Spleen (tissue), 7 donors: ENCODE data around the gene NEUROD4.

Experiments used
- POLR2A ChIP-seq, 3 donors: fragments of 450-650 bp; IDR thresholded peaks; one replicate each; pipeline ENCODE4 v1.5.1; 2017; ENCODE audit warnings: antibody characterized with exemption in 3 of 3, mild to moderate bottlenecking in 1 of 3
- POLR2AphosphoS5 ChIP-seq, 3 donors: sonication (generic); formaldehyde crosslinking; IDR thresholded peaks; one replicate each; pipeline ENCODE4 v1.5.1; 2017; ENCODE audit warnings: antibody characterized with exemption in 3 of 3
- TF ChIP-seq, protein P1 (sequence below), 11 experiments: fragments of 200-600 bp in 7 of 11; fragments of 450-650 bp in 4 of 11; sonication (generic) in 4 of 11; IDR thresholded peaks in 8 of 11; conservative IDR thresholded peaks in 3 of 11; 1 replicate in 7 of 11; 2 replicates in 4 of 11; pipeline versions ENCODE4 v1.4.0 to v1.8.0; 2016 to 2021; ENCODE audit warnings: antibody characterized with exemption in 11 of 11, inconsistent platforms in 4 of 11, mild to moderate bottlenecking in 1 of 11
- donor health status: DM: no; HTN: no; CAD: no; lungs with moderate emphysema.
- donor health status: DM: no; HTN: no; CAD: no.
- donor health status: DM: no; HTN: no; CAD: no.

DNA sequence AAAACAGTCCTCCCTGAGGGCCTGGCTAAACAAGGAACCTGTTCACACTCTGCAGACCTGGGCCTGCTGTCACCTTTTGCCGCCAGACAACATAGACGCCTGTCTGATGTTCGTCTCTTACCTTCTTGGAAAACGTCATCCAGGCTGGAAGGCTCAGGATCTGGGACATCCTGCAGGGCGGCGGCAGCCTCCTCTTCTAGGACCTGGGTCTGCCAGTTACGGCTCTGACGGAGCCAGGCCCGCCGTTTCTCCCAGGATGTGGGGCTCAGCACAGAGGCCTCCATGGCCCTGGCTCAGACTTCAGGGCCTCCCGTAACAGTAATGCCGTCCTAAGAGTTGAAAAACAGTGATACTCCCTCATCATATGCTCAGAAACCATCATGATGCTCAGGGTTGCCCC is 45.5 kb upstream of the NEUROD4 start:
- TF ChIP-seq, protein P1, sequence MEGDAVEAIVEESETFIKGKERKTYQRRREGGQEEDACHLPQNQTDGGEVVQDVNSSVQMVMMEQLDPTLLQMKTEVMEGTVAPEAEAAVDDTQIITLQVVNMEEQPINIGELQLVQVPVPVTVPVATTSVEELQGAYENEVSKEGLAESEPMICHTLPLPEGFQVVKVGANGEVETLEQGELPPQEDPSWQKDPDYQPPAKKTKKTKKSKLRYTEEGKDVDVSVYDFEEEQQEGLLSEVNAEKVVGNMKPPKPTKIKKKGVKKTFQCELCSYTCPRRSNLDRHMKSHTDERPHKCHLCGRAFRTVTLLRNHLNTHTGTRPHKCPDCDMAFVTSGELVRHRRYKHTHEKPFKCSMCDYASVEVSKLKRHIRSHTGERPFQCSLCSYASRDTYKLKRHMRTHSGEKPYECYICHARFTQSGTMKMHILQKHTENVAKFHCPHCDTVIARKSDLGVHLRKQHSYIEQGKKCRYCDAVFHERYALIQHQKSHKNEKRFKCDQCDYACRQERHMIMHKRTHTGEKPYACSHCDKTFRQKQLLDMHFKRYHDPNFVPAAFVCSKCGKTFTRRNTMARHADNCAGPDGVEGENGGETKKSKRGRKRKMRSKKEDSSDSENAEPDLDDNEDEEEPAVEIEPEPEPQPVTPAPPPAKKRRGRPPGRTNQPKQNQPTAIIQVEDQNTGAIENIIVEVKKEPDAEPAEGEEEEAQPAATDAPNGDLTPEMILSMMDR (IDR thresholded peaks at IDR 0.05 in 8 of 11, conservative IDR thresholded peaks at IDR 0.05 in 3 of 11): no peak
- no peak for TF ChIP-seq POLR2A (IDR thresholded peaks at IDR 0.05)
- TF ChIP-seq POLR2AphosphoS5 (IDR thresholded peaks at IDR 0.05): no peak
